Measurements from ENCODE around the gene LZTR1. TPM values are rescaled to one million over a fixed set of nuclear protein-coding genes. Genes with fewer than 3 reads are reported as not detected.

Gene LZTR1
- total RNA-seq, 1 experiment from 2014 or later = 40.2 TPM

GRCh38 chr22:20989323-20990138 is 7.4 kb downstream of the LZTR1 start:
- Histone ChIP-seq H3K27ac (ENCODE audit: low read length) (no peak overlapping the region), H3K27me3 (ENCODE audit: control insufficient read depth, insufficient read depth, low read length) (no peaks in the 10 kb centered on the region), H3K9me3 (ENCODE audit: control insufficient read depth, insufficient read depth, low read depth, low read length) (no peaks in the 10 kb centered on the region), H3K4me1 (ENCODE audit: control insufficient read depth, insufficient read depth, low read length) (no peaks in the 10 kb centered on the region), H3K36me3 (ENCODE audit: control insufficient read depth, insufficient read depth, low read length) (no peaks in the 10 kb centered on the region), H3K4me3 (ENCODE audit: low read depth in 2 of 2, low read length in 2 of 2) (no peak overlapping the region)
- DNase-seq (ENCODE audit: low read depth, low spot score) (no peak), ATAC-seq (no peak)
- intact Hi-C loops (cut with micrococcal nuclease; ENCODE audit: unreplicated experiment) (no loop called here), in situ Hi-C loops (cut with HindIII; ENCODE audit: low pct_unique_long_range_greater_than_20kb, low sequenced_read_pairs) (no loop called here)
- TF ChIP-seq, protein P1, sequence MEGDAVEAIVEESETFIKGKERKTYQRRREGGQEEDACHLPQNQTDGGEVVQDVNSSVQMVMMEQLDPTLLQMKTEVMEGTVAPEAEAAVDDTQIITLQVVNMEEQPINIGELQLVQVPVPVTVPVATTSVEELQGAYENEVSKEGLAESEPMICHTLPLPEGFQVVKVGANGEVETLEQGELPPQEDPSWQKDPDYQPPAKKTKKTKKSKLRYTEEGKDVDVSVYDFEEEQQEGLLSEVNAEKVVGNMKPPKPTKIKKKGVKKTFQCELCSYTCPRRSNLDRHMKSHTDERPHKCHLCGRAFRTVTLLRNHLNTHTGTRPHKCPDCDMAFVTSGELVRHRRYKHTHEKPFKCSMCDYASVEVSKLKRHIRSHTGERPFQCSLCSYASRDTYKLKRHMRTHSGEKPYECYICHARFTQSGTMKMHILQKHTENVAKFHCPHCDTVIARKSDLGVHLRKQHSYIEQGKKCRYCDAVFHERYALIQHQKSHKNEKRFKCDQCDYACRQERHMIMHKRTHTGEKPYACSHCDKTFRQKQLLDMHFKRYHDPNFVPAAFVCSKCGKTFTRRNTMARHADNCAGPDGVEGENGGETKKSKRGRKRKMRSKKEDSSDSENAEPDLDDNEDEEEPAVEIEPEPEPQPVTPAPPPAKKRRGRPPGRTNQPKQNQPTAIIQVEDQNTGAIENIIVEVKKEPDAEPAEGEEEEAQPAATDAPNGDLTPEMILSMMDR (IDR thresholded peaks at IDR 0.05) = no peak
- TF ChIP-seq POLR2AphosphoS5 (IDR thresholded peaks at IDR 0.05; ENCODE audit: low read depth, low read length) = no peak
- TF ChIP-seq SIN3A (IDR thresholded peaks at IDR 0.05; ENCODE audit: borderline replicate concordance, insufficient read depth, low read depth, low read length) = no peak
- no peak for TF ChIP-seq REST (IDR thresholded peaks at IDR 0.05; ENCODE audit: insufficient read depth in 1 of 2, low read depth in 2 of 2, low read length in 1 of 2)
- TF ChIP-seq TCF7L2 (IDR thresholded peaks at IDR 0.05; ENCODE audit: low read depth, low read length) = no peak
- ChIA-PET POLR2A (interaction anchor here (1.3 kb wide), 1 partner anchor 10 kb away, joined by 3 read pairs; no protein-coding TSS in a partner anchor), CTCF (no interaction called here)
- no TSS peak for BruUV-seq (replicated peaks)

- BruUV-seq (replicated peaks) = no TSS peak
- DNase-seq (ENCODE audit: low read depth, low spot score) (no peak), ATAC-seq (no peak)
- CTCF ChIA-PET = no interaction called here
- in situ Hi-C loops (cut with HindIII; ENCODE audit: low pct_unique_long_range_greater_than_20kb, low sequenced_read_pairs) (no loop called here), intact Hi-C loops (cut with micrococcal nuclease; ENCODE audit: unreplicated experiment) (no loop called here)
- Histone ChIP-seq H3K4me1 (ENCODE audit: control insufficient read depth, insufficient read depth, low read length) (no peaks in the 10 kb centered on the region), H3K27me3 (ENCODE audit: control insufficient read depth, insufficient read depth, low read length) (no peaks in the 10 kb centered on the region), H3K9me3 (ENCODE audit: control insufficient read depth, insufficient read depth, low read depth, low read length) (no peaks in the 10 kb centered on the region), H3K27ac (ENCODE audit: low read length) (no peak overlapping the region), H3K4me3 (ENCODE audit: low read depth in 2 of 2, low read length in 2 of 2) (no peak overlapping the region), H3K36me3 (ENCODE audit: control insufficient read depth, insufficient read depth, low read length) (no peaks in the 10 kb centered on the region)
- POLR2A ChIA-PET = interaction anchor here (0.6 to 1.3 kb wide), 3 partner anchors 9 to 159 kb away, joined by 3 to 7 read pairs (median 3); no protein-coding TSS in a partner anchor
- TF ChIP-seq POLR2AphosphoS5 (IDR thresholded peaks at IDR 0.05; ENCODE audit: low read depth, low read length) (no peak), REST (IDR thresholded peaks at IDR 0.05; ENCODE audit: insufficient read depth in 1 of 2, low read depth in 2 of 2, low read length in 1 of 2) (no peak), TCF7L2 (IDR thresholded peaks at IDR 0.05; ENCODE audit: low read depth, low read length) (no peak), SIN3A (IDR thresholded peaks at IDR 0.05; ENCODE audit: borderline replicate concordance, insufficient read depth, low read depth, low read length) (no peak)
- TF ChIP-seq, protein P1 (IDR thresholded peaks at IDR 0.05) = no peak
Observed at GRCh38 chr22:20990184-20991180, 8.4 kb downstream of the LZTR1 start.

All from Panc1 (cell line).